ENCODE measurements around the gene UEVLD. TPM values are rescaled to one million over a fixed set of nuclear protein-coding genes. Genes with fewer than 3 reads are reported as not detected.

Gene UEVLD
- polyA plus RNA-seq, 1 donor (not counting 4 experiments of a cell fraction or from before 2014, with no cell fraction given) = 34.2 TPM

DNA sequence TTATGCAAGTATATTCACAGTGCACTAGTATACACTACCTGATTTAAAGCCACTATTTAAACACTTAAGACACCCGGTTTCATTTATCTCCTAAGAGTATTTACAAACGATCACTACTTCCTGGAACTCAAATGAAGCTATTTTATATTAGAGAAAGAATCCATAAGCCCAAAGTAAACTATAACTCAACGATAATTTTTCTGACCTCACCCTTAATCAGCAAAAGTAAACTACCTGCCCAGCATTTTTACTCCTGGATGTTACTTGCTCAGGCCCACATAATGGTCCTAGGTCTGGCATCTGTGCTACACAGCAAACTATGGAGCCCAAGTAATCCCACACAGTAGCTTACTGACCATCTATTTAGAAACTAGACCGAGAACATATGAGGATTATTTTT lies 95.2 kb downstream of the UEVLD start:
- dilution Hi-C loops (cut with MboI; ENCODE audit: extremely low pct_ligation_motif_present, low sequenced_read_pairs) = no loop called here
- DNase-seq (ENCODE audit: low read depth, low spot score) (no peak), FAIRE-seq (no peak)
- H4K20me1 ChIP-seq (ENCODE audit: control insufficient read depth, extremely low read depth, insufficient read depth, low read length) = no peaks in the 10 kb centered on the region
- H3K4me3 ChIP-seq (ENCODE audit: control insufficient read depth in 2 of 3, extremely low read depth in 1 of 3, insufficient read depth in 2 of 3, low read depth in 1 of 3, low read length in 3 of 3) = no peak overlapping the region
- H2AFZ ChIP-seq (ENCODE audit: control insufficient read depth, low read length) = no peak overlapping the region
- H3K9me1 ChIP-seq (ENCODE audit: control insufficient read depth, extremely low read depth, insufficient read depth, low read length) = no peaks in the 10 kb centered on the region
- no peaks in the 10 kb centered on the region for H3K27me3 ChIP-seq (ENCODE audit: control insufficient read depth, extremely low read depth, insufficient read depth, low read length)
- H3K4me2 ChIP-seq (ENCODE audit: control insufficient read depth, extremely low read depth, insufficient read depth, low read depth, low read length) = no peak overlapping the region
- H3K4me1 ChIP-seq (ENCODE audit: control insufficient read depth, extremely low read depth, insufficient read depth, low read length) = peaks cover 6% of the 10 kb centered on the region
- H3K36me3 ChIP-seq (ENCODE audit: control insufficient read depth in 2 of 2, extremely low read depth in 1 of 2, insufficient read depth in 2 of 2, low read length in 2 of 2) = peaks cover 0 to 10% of the 10 kb centered on the region in 2 experiments
- no peak overlapping the region for H3K27ac ChIP-seq (ENCODE audit: control insufficient read depth, insufficient read depth, low read length)
- H3K9ac ChIP-seq (ENCODE audit: control insufficient read depth, extremely low read depth, insufficient read depth, low read length) = no peak overlapping the region
- no peaks in the 10 kb centered on the region for H3K9me3 ChIP-seq (ENCODE audit: control insufficient read depth, low read depth, low read length)
- TF ChIP-seq EZH2 (IDR thresholded peaks at IDR 0.05; ENCODE audit: low read length) (no peak), CTCF (optimal IDR thresholded peaks at IDR 0.05 in 1 of 3, IDR thresholded peaks at IDR 0.05 in 1 of 3, conservative IDR thresholded peaks at IDR 0.05 in 1 of 3; ENCODE audit: extremely low read depth in 1 of 3, insufficient read depth in 2 of 3, low read length in 3 of 3) (no peak)
- H3K79me2 ChIP-seq (ENCODE audit: control insufficient read depth, insufficient read depth, low read length) = no peaks in the 10 kb centered on the region

DNA sequence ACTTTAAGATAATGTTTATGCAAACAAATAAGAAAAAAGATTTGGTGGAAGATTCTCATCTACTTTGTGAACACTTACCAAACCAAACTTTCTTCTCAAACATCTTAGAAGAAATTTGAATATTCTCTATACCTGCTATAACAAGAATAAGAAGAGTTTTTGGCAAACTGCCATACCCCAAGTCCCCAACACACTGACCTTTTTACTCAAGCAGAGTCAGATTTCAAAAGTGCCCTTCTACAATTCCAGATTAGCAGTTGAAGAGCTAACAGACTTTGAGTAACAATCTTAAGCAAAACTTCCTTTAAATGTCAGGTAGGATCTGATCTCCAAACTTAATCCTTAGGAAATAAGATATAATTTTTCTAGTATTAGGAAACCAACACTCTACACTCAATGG lies 95.6 kb downstream of the UEVLD start:
- no peak overlapping the region for H3K9ac ChIP-seq (ENCODE audit: control insufficient read depth, extremely low read depth, insufficient read depth, low read length)
- FAIRE-seq (no peak), DNase-seq (ENCODE audit: low read depth, low spot score) (no peak)
- peaks cover 0 to 10% of the 10 kb centered on the region in 2 experiments for H3K36me3 ChIP-seq (ENCODE audit: control insufficient read depth in 2 of 2, extremely low read depth in 1 of 2, insufficient read depth in 2 of 2, low read length in 2 of 2)
- H3K9me1 ChIP-seq (ENCODE audit: control insufficient read depth, extremely low read depth, insufficient read depth, low read length) = no peaks in the 10 kb centered on the region
- H3K27ac ChIP-seq (ENCODE audit: control insufficient read depth, insufficient read depth, low read length) = no peak overlapping the region
- no peak overlapping the region for H3K4me2 ChIP-seq (ENCODE audit: control insufficient read depth, extremely low read depth, insufficient read depth, low read depth, low read length)
- H3K4me1 ChIP-seq (ENCODE audit: control insufficient read depth, extremely low read depth, insufficient read depth, low read length) = peaks cover 6% of the 10 kb centered on the region
- no peaks in the 10 kb centered on the region for H3K9me3 ChIP-seq (ENCODE audit: control insufficient read depth, low read depth, low read length)
- H3K79me2 ChIP-seq (ENCODE audit: control insufficient read depth, insufficient read depth, low read length) = no peaks in the 10 kb centered on the region
- no peaks in the 10 kb centered on the region for H4K20me1 ChIP-seq (ENCODE audit: control insufficient read depth, extremely low read depth, insufficient read depth, low read length)
- dilution Hi-C loops (cut with MboI; ENCODE audit: extremely low pct_ligation_motif_present, low sequenced_read_pairs) = no loop called here
- no peak overlapping the region for H3K4me3 ChIP-seq (ENCODE audit: control insufficient read depth in 2 of 3, extremely low read depth in 1 of 3, insufficient read depth in 2 of 3, low read depth in 1 of 3, low read length in 3 of 3)
- TF ChIP-seq EZH2 (IDR thresholded peaks at IDR 0.05; ENCODE audit: low read length) (no peak), CTCF (optimal IDR thresholded peaks at IDR 0.05 in 1 of 3, IDR thresholded peaks at IDR 0.05 in 1 of 3, conservative IDR thresholded peaks at IDR 0.05 in 1 of 3; ENCODE audit: extremely low read depth in 1 of 3, insufficient read depth in 2 of 3, low read length in 3 of 3) (no peak)
- H2AFZ ChIP-seq (ENCODE audit: control insufficient read depth, low read length) = no peak overlapping the region
- H3K27me3 ChIP-seq (ENCODE audit: control insufficient read depth, extremely low read depth, insufficient read depth, low read length) = no peaks in the 10 kb centered on the region

All from keratinocyte (primary cell).